GM12878 (cell line): Measurements from ENCODE around the gene PARN. TPM values are rescaled to one million over a fixed set of nuclear protein-coding genes. Genes with fewer than 3 reads are reported as not detected.

ENCODE experiments used
- ATAC-seq: fragments of 200-7000 bp; cut with Tn5 transposase; 3 replicates; pipeline ENCODE4 v1.9.1; 2020; ENCODE audit warnings: mild to moderate bottlenecking, moderate library complexity
- BruUV-seq: library from RNA; stranded (reverse); fragments of 400-500 nt; replicated peaks from 2 replicates; lab custom pipeline; 2021; lab: Mats Ljungman, UMichigan
- CTCF ChIA-PET: fragments of 300-600 bp; sonication (Branson Sonifier 250); formaldehyde crosslinking; extraction: SDS; loops from one replicate; lab custom pipeline; 2021; ENCODE audit warnings: inconsistent platforms; lab: Yijun Ruan, JAX
- POLR2A ChIA-PET: fragments of 350-600 bp; formaldehyde crosslinking; extraction: SDS; loops from one replicate; lab custom pipeline; 2021; ENCODE audit warnings: inconsistent platforms; lab: Charles Lee
- RAD21 ChIA-PET: fragments of 300-600 bp; sonication (Branson Sonifier 250); formaldehyde crosslinking; loops from one replicate; lab custom pipeline; 2023; ENCODE audit warnings: antibody characterized with exemption; ENCODE audit not compliant: unreplicated experiment; lab: Charles Lee
- SMC1A ChIA-PET: fragments of 300-600 bp; sonication (Branson Sonifier 250); formaldehyde crosslinking; loops from one replicate; lab custom pipeline; 2023; ENCODE audit not compliant: unreplicated experiment, uncharacterized antibody; lab: Charles Lee
- DNase-seq: peaks from one replicate; pipeline ENCODE4 v3.0.0-alpha.2; 2011; ENCODE audit warnings: low read depth, low spot score
- FAIRE-seq: peaks from 3 replicates; lab custom pipeline; 2011; peaks lifted over from hg19 to GRCh38; lab: Jason Lieb, UNC
- H2AFZ ChIP-seq: 2 replicates; pipeline ENCODE4 v1.6.0; 2011; ENCODE audit warnings: low read depth, low read length, control low read depth; ENCODE audit not compliant: control insufficient read depth
- H3K27ac ChIP-seq: 2 replicates; pipeline ENCODE4 v1.5.1; 2011; ENCODE audit warnings: control low read depth; ENCODE audit not compliant: control insufficient read depth, insufficient read depth
- H3K27me3 ChIP-seq, 2 experiments: replicated peaks in 1 of 2; 2 replicates each; pipeline versions ENCODE4 v1.6.0 to v1.6.1; 2011; ENCODE audit warnings: low read length in 1 of 2; ENCODE audit not compliant: control insufficient read depth in 2 of 2, insufficient read depth in 2 of 2
- H3K36me3 ChIP-seq, 2 experiments: 2 replicates each; pipeline ENCODE4 v1.5.1; 2011; ENCODE audit warnings: low read length in 1 of 2; ENCODE audit not compliant: control insufficient read depth in 2 of 2, insufficient read depth in 2 of 2
- H3K4me1 ChIP-seq: 2 replicates; pipeline ENCODE4 v1.6.1; 2011; ENCODE audit warnings: mild to moderate bottlenecking, low read length, moderate library complexity, mixed read lengths; ENCODE audit not compliant: control insufficient read depth, insufficient read depth
- H3K4me2 ChIP-seq: 2 replicates; pipeline ENCODE4 v1.6.0; 2011; ENCODE audit warnings: control low read depth; ENCODE audit not compliant: control insufficient read depth, insufficient read depth
- H3K4me3 ChIP-seq: fragments of 200-600 bp; sonication (generic); 2 replicates; pipeline ENCODE4 v1.5.1; 2016
- H3K79me2 ChIP-seq: 2 replicates; pipeline ENCODE4 v1.6.0; 2011; ENCODE audit warnings: low read length; ENCODE audit not compliant: control insufficient read depth, insufficient read depth
- H3K9ac ChIP-seq: 2 replicates; pipeline ENCODE4 v1.8.0; 2011; ENCODE audit warnings: low read length, control low read depth, mixed read lengths; ENCODE audit not compliant: control insufficient read depth, insufficient read depth
- H3K9me3 ChIP-seq: replicated peaks from 3 replicates; pipeline ENCODE4 v1.5.1; 2011; ENCODE audit warnings: mild to moderate bottlenecking, low read length; ENCODE audit not compliant: control insufficient read depth, insufficient read depth
- H4K20me1 ChIP-seq: 2 replicates; pipeline ENCODE4 v1.6.0; 2011; ENCODE audit not compliant: control insufficient read depth, insufficient read depth
- IRF3 ChIP-seq: fragments of 450-650 bp; IDR thresholded peaks from 2 replicates; pipeline ENCODE4 v1.6.1; 2014; ENCODE audit warnings: mild to moderate bottlenecking
- LARP7 ChIP-seq: fragments of 450-650 bp; IDR thresholded peaks from 2 replicates; pipeline ENCODE4 v1.6.1; 2017; ENCODE audit warnings: mild to moderate bottlenecking
- MTA2 ChIP-seq: fragments of 450-650 bp; IDR thresholded peaks from 2 replicates; pipeline ENCODE4 v1.6.1; 2016; ENCODE audit warnings: low read depth, mild to moderate bottlenecking, moderate library complexity
- MYC ChIP-seq: IDR thresholded peaks from 2 replicates; pipeline ENCODE4 v1.6.1; 2011; ENCODE audit warnings: mild to moderate bottlenecking, low read length, moderate library complexity, inconsistent platforms; ENCODE audit not compliant: insufficient read depth, insufficient replicate concordance, insufficient read length, severe bottlenecking
- PRDM15 ChIP-seq: fragments of 450-650 bp; formaldehyde crosslinking; IDR thresholded peaks from 2 replicates; pipeline ENCODE4 v1.4.0; 2020; ENCODE audit warnings: mild to moderate bottlenecking, moderate library complexity
- ZBTB40 ChIP-seq: fragments of 450-650 bp; IDR thresholded peaks from 2 replicates; pipeline ENCODE4 v1.6.1; 2016; ENCODE audit warnings: mild to moderate bottlenecking, moderate library complexity, borderline replicate concordance
- WGBS: methylation state at CpG from one replicate; pipeline ENCODE4 v1.1.6; 2016; ENCODE audit warnings: low lambda C conversion rate; ENCODE audit not compliant: insufficient replicate concordance, insufficient coverage; ENCODE audit errors: missing lambda C conversion rate; 5-methylcytosine and 5-hydroxymethylcytosine counted together
- in situ Hi-C: fragments of 300-500 bp; cut with MboI; formaldehyde crosslinking; loops from 9 replicates; pipeline ENCODE4 v1.14.3; 2018; ENCODE audit warnings: mixed read lengths
- intact Hi-C: fragments of 100-400 bp; cut with micrococcal nuclease; formaldehyde crosslinking; loops from one replicate; pipeline ENCODE4 v1.14.2; 2022; ENCODE audit not compliant: unreplicated experiment
- polyA plus RNA-seq, 11 experiments: library from polyadenylated mRNA; depleted of rRNA in 4 of 11; unstranded in 6 of 11; stranded (reverse) in 5 of 11; fragments of >200 nt; fragmentation: Nextera tagmentation in 4 of 11; fragmentation: Illumina TruSeq in 1 of 11; extraction: Ambion mirVana in 4 of 11; extraction: Trizol in 1 of 11; gene quantifications; 1 replicate in 1 of 11; 2 replicates in 10 of 11; pipeline versions ENCODE4 v1.2.1 to v1.2.3, GENCODE V29; 2011 to 2016; ENCODE audit warnings: inconsistent platforms in 2 of 11, missing spikeins in 2 of 11, low read depth in 1 of 11
- total RNA-seq, 4 experiments: library from RNA; depleted of rRNA in 3 of 4; stranded (reverse); fragments of >200 nt in 3 of 4; fragmentation: Illumina TruSeq in 1 of 4; extraction: Trizol in 1 of 4; gene quantifications; 2 replicates each; pipeline versions ENCODE4 v1.2.1 to v1.2.3, GENCODE V29; 2013 to 2021

Gene PARN
- total and polyA plus RNA-seq, 10 of the 15 experiments (the other 5 are each of a cell fraction or from before 2014, with no cell fraction given): 15.6 to 77.3 (median 47.7) TPM

GRCh38 chr16:14602443-14602963 lies 27.6 kb downstream of the PARN start:
- no TSS peak for BruUV-seq
- no peak for ATAC-seq
- no peak overlapping the region for H3K4me3 ChIP-seq
- H3K27ac ChIP-seq: no peak overlapping the region
- no peak overlapping the region for H3K9ac ChIP-seq
- peaks cover 21% of the 10 kb centered on the region for H3K4me1 ChIP-seq
- H2AFZ ChIP-seq: no peak overlapping the region
- H3K79me2 ChIP-seq: peaks cover 3% of the 10 kb centered on the region
- ChIA-PET RAD21 (no interaction called here), POLR2A (no interaction called here), CTCF (interaction anchor here (0.6 kb wide), 1 partner anchor 247 kb away, joined by 3 read pairs; no protein-coding TSS in a partner anchor), SMC1A (no interaction called here)
- FAIRE-seq: no peak
- peaks cover 6 to 29% of the 10 kb centered on the region in 2 experiments for H3K36me3 ChIP-seq
- intact Hi-C loops: loop anchor here (10.0 kb wide), 1 partner anchor 298 kb away; no protein-coding TSS in a partner anchor
- no peaks in the 10 kb centered on the region for H4K20me1 ChIP-seq
- TF ChIP-seq ZBTB40: no peak
- TF ChIP-seq LARP7: no peak
- TF ChIP-seq PRDM15 (CRISPR knock-in tag): no peak
- TF ChIP-seq MYC: no peak
- no peak for TF ChIP-seq MTA2
- no peak for TF ChIP-seq IRF3
- no peaks in the 10 kb centered on the region for H3K27me3 ChIP-seq
- H3K4me2 ChIP-seq: no peak overlapping the region
- H3K9me3 ChIP-seq: no peaks in the 10 kb centered on the region; the same call in 2 of the 3 replicates
- no peak for DNase-seq
- 82% methylated on average over 6 of the region's 6 CpGs for WGBS
- in situ Hi-C loops: no loop called here
